IPS-20b (cell line): ENCODE data around the gene KLF8.

ENCODE experiments used
- H3K27ac ChIP-seq: one replicate; pipeline ENCODE4 v1.5.1; 2013; ENCODE audit warnings: low read length
- H3K27me3 ChIP-seq: 2 replicates; pipeline ENCODE4 v1.6.1; 2013; ENCODE audit warnings: mild to moderate bottlenecking, low read length, inconsistent platforms; ENCODE audit not compliant: insufficient read depth
- H3K36me3 ChIP-seq: 2 replicates; pipeline ENCODE4 v1.6.1; 2013; ENCODE audit warnings: low read depth, mild to moderate bottlenecking, inconsistent platforms, low read length, moderate library complexity; ENCODE audit not compliant: insufficient read depth
- H3K4me1 ChIP-seq: 2 replicates; pipeline ENCODE4 v1.6.1; 2013; ENCODE audit warnings: mild to moderate bottlenecking, control low read depth, inconsistent platforms, low read length, moderate library complexity; ENCODE audit not compliant: insufficient read depth
- H3K4me3 ChIP-seq: 2 replicates; pipeline ENCODE4 v1.5.1; 2013; ENCODE audit warnings: mild to moderate bottlenecking, low read length, inconsistent platforms
- H3K9ac ChIP-seq: 2 replicates; pipeline ENCODE4 v1.6.1; 2013; ENCODE audit warnings: low read depth, mild to moderate bottlenecking, inconsistent platforms, low read length, moderate library complexity
- H3K9me3 ChIP-seq: 2 replicates; pipeline ENCODE4 v1.6.1; 2013; ENCODE audit warnings: mild to moderate bottlenecking, low read depth, low read length, inconsistent platforms; ENCODE audit not compliant: insufficient read depth

Gene KLF8

DNA sequence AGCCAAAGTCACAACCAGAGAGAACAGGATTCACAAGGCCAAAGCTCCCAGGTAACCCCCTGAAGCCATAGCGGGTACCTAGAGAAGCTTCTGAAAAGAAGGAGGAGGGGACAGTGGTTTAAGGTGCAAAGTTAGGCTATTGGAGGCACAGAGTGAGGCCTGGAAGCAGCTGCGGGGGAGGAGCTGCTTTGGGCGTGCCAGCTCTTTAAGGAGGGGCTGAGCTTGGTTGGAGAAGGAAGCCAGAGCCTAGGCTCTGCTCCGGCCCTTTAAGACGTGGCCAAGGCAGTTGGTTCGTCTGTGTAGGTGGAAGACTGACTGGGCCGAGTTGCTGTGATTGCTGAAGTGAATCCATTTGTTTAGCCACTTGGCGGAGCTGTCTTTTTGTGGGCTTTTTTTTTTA is 1.5 kb downstream of the KLF8 start:
- Histone ChIP-seq H3K27me3 (no peaks in the 10 kb centered on the region; the same call in 1 of the 2 replicates), H3K4me3 (peak overlapping the region; percentile 76), H3K9ac (peak overlapping the region; percentile 77; the same call in 1 of the 2 replicates), H3K4me1 (no peaks in the 10 kb centered on the region; the same call in 1 of the 2 replicates), H3K27ac (no peak overlapping the region), H3K36me3 (no peaks in the 10 kb centered on the region), H3K9me3 (no peaks in the 10 kb centered on the region)

DNA sequence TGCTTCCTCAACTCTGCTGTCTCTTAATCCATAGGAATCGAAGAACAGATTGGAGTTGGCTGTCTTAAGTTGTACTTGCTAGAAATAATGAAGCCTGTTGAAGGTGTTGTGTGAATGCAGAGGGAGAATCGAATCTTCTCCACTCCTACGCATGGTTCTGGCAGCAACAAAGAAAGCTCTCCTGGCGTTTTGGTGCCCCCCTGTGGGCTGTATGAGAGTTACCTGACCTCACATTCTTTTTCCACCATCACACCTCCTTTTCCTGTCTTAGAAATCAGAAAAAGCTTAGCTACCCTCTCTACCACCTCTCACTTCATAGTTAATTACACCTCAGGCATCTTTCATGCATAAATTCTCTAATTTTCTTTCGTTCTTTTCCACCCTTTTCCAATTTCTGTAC is 16.3 kb downstream of the KLF8 start:
- H3K4me3 ChIP-seq, result no peak overlapping the region
- no peaks in the 10 kb centered on the region for H3K36me3 ChIP-seq
- H3K4me1 ChIP-seq, result no peaks in the 10 kb centered on the region
- no peak overlapping the region for H3K27ac ChIP-seq
- no peaks in the 10 kb centered on the region for H3K27me3 ChIP-seq
- H3K9me3 ChIP-seq, result no peaks in the 10 kb centered on the region
- no peak overlapping the region for H3K9ac ChIP-seq

DNA sequence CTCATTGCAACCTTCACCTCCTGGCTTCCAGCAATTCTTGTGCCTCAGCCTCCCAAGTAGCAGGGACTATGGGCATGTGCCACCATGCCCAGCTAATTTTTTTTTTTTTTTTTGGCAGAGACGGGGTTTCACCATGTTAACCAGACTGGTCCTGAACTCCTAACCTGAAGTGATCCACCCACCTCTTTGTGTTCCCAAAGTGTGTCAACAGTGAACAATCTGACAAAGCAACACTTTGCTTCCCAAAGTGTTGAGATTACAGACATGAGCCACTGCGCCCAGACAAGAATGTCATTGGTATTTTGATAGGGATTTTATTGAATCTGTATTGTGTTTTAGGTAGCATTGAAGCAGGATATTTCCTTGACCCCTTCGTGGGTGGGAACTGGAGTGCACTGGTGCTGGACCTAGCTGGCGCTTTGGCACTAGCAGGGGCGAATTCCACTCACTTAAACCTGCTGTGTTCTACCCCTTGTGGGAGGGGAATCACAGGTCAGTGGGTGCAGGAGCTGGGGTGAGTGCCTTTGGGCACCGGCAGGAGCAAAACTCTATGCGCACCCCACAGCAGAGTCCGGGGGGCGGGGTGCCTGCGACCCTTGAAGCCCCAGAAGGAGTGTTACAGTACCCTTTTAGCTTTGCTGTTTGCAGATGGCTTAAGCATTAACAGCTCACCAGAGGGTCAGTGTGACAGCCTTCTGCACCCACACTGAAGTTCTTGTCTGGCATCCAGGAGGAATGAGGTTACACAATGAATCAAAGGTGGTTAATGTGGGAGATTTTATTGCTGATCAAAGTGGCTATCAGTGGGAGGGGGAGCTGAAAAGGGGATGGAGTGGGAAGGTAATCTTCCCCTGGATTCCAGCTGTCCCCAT is 21.9 kb downstream of the KLF8 start:
- Histone ChIP-seq H3K4me3 (no peak overlapping the region), H3K9ac (no peak overlapping the region), H3K27me3 (no peaks in the 10 kb centered on the region), H3K36me3 (no peaks in the 10 kb centered on the region), H3K9me3 (no peaks in the 10 kb centered on the region), H3K27ac (no peak overlapping the region), H3K4me1 (no peaks in the 10 kb centered on the region)

DNA sequence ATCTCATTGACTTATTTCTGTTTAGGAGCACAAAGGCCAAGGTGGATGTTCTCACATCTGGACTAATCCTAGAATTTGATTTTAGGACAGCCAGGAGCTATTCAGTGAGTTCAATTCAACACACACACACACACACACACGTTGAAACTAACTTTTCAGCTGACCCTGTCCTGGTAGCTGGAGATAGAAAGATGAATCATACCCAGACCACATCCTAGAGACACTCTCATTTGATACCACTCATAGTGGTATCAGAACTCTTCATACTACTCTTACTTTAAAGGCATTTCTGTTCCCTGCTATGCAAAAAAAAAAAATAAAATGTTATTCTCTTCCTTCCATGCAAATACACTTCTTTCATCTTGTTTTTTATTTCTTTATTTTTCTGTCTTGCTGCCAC is 36.7 kb downstream of the KLF8 start:
- H3K9me3 ChIP-seq, result no peaks in the 10 kb centered on the region
- peaks cover 6% of the 10 kb centered on the region; the same call in 1 of the 2 replicates for H3K36me3 ChIP-seq
- no peak overlapping the region for H3K4me3 ChIP-seq
- H3K27ac ChIP-seq, result no peak overlapping the region
- no peaks in the 10 kb centered on the region for H3K27me3 ChIP-seq
- H3K9ac ChIP-seq, result no peak overlapping the region
- H3K4me1 ChIP-seq, result no peaks in the 10 kb centered on the region

DNA sequence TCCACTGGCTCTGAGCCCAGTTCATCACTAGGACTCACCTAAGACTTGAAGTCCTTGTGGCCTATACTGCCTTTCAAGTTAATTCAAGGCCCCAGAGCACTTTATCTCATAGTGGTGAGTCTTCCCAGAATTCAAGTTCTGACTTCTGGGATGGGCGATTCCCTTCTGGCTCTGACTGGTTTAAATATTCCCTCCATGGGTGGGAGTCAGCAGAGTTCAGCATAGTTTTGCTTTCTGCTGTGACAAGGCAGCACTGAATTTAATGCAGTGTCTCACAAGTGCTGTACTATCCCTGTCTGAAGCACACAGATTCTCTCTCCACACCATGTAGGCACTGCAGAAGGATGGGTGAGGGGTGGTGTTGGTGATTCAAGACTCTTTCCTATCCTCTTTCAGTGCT is 46.5 kb downstream of the KLF8 start:
- H3K27ac ChIP-seq, result no peak overlapping the region
- no peaks in the 10 kb centered on the region for H3K9me3 ChIP-seq
- H3K4me1 ChIP-seq, result no peaks in the 10 kb centered on the region

DNA sequence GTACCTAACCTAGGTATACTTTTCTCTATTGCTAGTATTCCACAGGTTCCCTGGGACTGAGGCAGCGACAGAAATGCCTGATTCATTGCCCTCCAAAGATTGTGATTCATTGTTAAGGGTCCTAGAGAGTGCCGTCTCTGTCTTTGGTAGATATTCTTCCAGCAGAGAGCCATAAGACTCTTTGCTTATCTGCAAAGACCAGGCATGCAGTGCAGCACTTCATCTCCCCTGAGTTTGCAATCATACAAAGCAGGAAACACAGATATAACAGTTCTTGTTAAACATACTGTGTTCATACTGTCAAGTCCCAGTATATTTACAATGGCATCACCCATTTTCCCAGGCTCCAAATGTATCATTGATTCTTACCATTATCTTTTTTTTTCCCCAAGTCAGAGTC is 47.7 kb downstream of the KLF8 start:
- H3K4me1 ChIP-seq, result no peaks in the 10 kb centered on the region

More for the DNA sequence above, 46.5 kb downstream of the KLF8 start:
- Histone ChIP-seq H3K4me3 (no peak overlapping the region), H3K27me3 (no peaks in the 10 kb centered on the region), H3K9ac (no peak overlapping the region), H3K36me3 (no peaks in the 10 kb centered on the region)

DNA sequence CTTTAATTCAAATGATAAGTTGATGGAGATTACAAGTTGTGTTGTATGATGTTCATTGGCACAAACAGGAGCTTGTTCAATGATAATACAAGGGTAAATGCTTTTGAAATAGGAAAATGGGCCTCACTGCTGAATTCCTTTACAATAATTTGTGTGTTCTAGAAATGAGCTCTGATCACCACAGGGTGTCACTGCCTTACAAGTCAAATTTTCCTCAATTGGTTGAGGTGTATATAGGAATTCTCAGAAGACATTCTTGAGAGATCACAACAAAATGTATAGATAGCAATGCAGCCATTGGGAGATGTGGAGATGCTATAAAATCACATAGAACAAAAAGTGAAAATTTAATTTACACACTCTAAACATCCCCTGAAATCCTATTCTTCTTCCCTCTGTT is 49.6 kb downstream of the KLF8 start:
- Histone ChIP-seq H3K9me3 (no peaks in the 10 kb centered on the region), H3K4me1 (no peaks in the 10 kb centered on the region), H3K36me3 (no peaks in the 10 kb centered on the region), H3K9ac (no peak overlapping the region), H3K27ac (no peak overlapping the region), H3K4me3 (no peak overlapping the region), H3K27me3 (no peaks in the 10 kb centered on the region)

More for the DNA sequence above, 47.7 kb downstream of the KLF8 start:
- Histone ChIP-seq H3K9ac (no peak overlapping the region), H3K27me3 (no peaks in the 10 kb centered on the region), H3K36me3 (no peaks in the 10 kb centered on the region), H3K4me3 (no peak overlapping the region), H3K9me3 (no peaks in the 10 kb centered on the region), H3K27ac (no peak overlapping the region)

DNA sequence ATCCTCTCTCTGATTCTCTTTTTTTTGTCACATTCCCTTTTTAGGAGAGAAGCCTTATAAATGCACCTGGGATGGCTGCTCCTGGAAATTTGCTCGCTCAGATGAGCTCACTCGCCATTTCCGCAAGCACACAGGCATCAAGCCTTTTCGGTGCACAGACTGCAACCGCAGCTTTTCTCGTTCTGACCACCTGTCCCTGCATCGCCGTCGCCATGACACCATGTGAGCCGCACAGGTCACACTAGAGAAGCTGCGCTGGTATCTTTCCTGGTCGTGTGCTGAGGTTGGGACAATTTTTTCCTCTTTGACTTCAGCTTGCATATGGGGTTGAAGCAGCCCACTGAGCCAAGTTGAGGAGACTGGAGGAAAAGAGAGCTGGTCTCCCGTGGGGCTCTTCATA is 52.1 kb downstream of the KLF8 start:
- Histone ChIP-seq H3K4me3 (no peak overlapping the region), H3K4me1 (no peaks in the 10 kb centered on the region), H3K9me3 (no peaks in the 10 kb centered on the region), H3K27me3 (no peaks in the 10 kb centered on the region), H3K36me3 (no peaks in the 10 kb centered on the region), H3K9ac (no peak overlapping the region), H3K27ac (no peak overlapping the region)

DNA sequence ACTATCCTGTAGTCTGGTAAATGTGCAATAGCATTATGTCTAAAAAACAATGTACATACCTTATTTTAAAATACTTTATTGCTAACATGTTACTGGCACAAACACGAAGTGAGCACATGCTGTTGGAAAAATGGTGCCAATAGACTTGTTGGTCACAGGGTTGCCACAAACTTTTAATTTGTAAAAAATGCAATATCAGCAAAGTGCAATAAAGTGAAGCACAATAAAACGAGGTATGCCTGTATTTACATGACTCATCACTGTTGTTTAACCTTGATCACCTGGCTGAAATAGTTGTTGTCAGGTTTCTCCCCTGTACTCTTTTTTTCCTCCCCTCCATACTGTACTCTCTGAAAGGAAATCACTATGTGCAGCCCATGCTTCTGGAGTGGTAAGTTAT is 56.5 kb downstream of the KLF8 start:
- Histone ChIP-seq H3K9me3 (no peaks in the 10 kb centered on the region), H3K27me3 (no peaks in the 10 kb centered on the region), H3K36me3 (no peaks in the 10 kb centered on the region), H3K4me3 (no peak overlapping the region), H3K27ac (no peak overlapping the region), H3K4me1 (no peaks in the 10 kb centered on the region), H3K9ac (no peak overlapping the region)

DNA sequence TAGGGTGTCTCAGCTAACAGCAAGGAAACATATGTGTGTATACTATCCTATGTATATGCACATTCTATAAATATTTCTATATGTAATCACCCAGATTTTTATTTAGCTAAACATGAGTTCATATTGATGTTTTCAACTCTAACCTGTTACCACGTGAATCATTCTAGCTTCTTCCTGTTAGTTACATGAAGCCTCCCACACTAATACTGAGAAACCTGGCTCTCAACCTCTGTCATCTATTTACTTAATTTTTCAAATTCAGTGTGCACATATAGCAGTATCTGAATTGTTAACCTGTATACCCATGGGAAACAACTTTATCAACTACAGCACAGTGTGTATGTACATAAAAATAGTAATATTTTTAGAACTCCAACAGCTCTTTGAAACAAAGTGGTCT is 57.3 kb downstream of the KLF8 start:
- Histone ChIP-seq H3K9me3 (no peaks in the 10 kb centered on the region), H3K9ac (no peak overlapping the region), H3K27ac (no peak overlapping the region), H3K27me3 (no peaks in the 10 kb centered on the region), H3K36me3 (no peaks in the 10 kb centered on the region), H3K4me1 (no peaks in the 10 kb centered on the region), H3K4me3 (no peak overlapping the region)

DNA sequence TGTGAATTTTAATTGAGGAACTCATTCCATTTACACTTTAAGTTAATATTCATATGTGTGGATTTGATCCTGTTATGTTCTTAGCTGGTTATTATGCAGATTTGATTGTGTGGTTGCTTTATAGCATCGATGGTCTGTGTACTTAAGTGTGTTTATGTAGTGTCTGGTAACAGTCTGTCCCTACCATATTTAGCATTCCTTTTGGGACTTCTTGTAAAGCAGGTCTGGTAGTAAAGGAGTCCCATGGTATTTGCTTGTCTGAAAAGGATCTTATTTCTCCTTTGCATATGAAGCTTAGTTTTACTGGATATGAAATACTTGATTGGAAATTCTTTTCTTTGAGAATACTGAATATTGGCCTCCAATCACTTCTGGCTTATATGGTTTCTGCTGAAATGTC is 76.6 kb downstream of the KLF8 start:
- Histone ChIP-seq H3K4me1 (no peaks in the 10 kb centered on the region), H3K27me3 (no peaks in the 10 kb centered on the region), H3K9me3 (no peaks in the 10 kb centered on the region), H3K27ac (no peak overlapping the region), H3K36me3 (no peaks in the 10 kb centered on the region), H3K4me3 (no peak overlapping the region), H3K9ac (no peak overlapping the region)

DNA sequence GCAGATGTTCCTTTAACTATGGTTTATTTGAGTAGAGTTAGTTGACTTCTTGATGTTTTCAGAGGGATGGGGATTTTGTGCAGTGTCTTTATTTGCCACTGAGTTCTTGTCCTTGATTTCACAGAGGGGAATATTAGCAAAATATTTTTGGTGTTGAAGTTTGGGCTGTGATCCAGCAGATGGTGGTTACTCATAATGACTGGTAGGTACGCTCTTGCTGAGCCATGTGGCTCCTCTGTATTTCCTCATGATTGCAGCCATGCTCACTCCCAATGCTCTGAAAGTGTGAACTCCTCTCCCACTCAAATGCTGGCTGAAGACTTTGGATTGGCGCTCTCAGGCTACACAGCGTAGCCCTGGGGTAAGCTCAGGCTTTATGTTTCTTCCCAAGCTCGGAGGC is 77.7 kb downstream of the KLF8 start:
- H3K27me3 ChIP-seq, result no peaks in the 10 kb centered on the region
- no peak overlapping the region for H3K27ac ChIP-seq
- no peaks in the 10 kb centered on the region for H3K36me3 ChIP-seq
- no peaks in the 10 kb centered on the region for H3K4me1 ChIP-seq
- H3K9ac ChIP-seq, result no peak overlapping the region
- H3K4me3 ChIP-seq, result no peak overlapping the region
- no peaks in the 10 kb centered on the region for H3K9me3 ChIP-seq
